Lower lobe of right lung (tissue), 2 donors: ENCODE results near the gene SPAG16. TPM values are rescaled to one million over a fixed set of nuclear protein-coding genes. Genes with fewer than 3 reads are reported as not detected.
A peak's percentile ranks its signal among the peaks of the same experiment; 100 is the strongest.

Experiments used
- ATAC-seq, 2 donors: fragments of 200-7000 bp; cut with Tn5 transposase; one replicate each; pipeline ENCODE4 v1.9.1; 2020 to 2022; ENCODE audit warnings: mild to moderate bottlenecking in 2 of 2, moderate library complexity in 2 of 2
- DNase-seq: peaks from one replicate; pipeline ENCODE4 v3.0.0-alpha.2; 2020
- H3K27ac ChIP-seq: fragments of 200-600 bp; one replicate; pipeline ENCODE4 v1.8.0; 2022
- H3K27me3 ChIP-seq: fragments of 200-600 bp; one replicate; pipeline ENCODE4 v1.8.0; 2022; ENCODE audit warnings: low read depth
- H3K36me3 ChIP-seq: fragments of 200-600 bp; one replicate; pipeline ENCODE4 v1.8.0; 2022; ENCODE audit warnings: mild to moderate bottlenecking
- H3K4me1 ChIP-seq: fragments of 200-600 bp; one replicate; pipeline ENCODE4 v1.8.0; 2022
- H3K4me3 ChIP-seq: fragments of 200-600 bp; one replicate; pipeline ENCODE4 v1.8.0; 2022; ENCODE audit warnings: mild to moderate bottlenecking
- H3K9me3 ChIP-seq: fragments of 200-600 bp; one replicate; pipeline ENCODE4 v1.8.0; 2022
- CTCF ChIP-seq: fragments of 200-600 bp; IDR thresholded peaks from one replicate; pipeline ENCODE4 v1.8.0; 2022; ENCODE audit warnings: antibody characterized with exemption, mild to moderate bottlenecking
- intact Hi-C: fragments of 100-400 bp; cut with DNase I; formaldehyde crosslinking; loops from one replicate; pipeline ENCODE4 v1.11.0; 2022
- total RNA-seq: library from RNA; stranded (reverse); fragmentation: NEBNext Ultra II Directional; extraction: Animal tissue kit (Norgen Biotek cat#: 25700); gene quantifications from one replicate; pipeline ENCODE4 v1.2.1, GENCODE V29; 2021
- donor health status: DM: no; HTN: yes; CAD: no; lungs with severe emphysema.

The SPAG16 gene
- total RNA-seq, 1 donor from 2014 or later: 16.7 TPM

- intact Hi-C loops: no loop called here
- no peak for TF ChIP-seq CTCF
- DNase-seq (no peak), ATAC-seq (no peak)
- Histone ChIP-seq H3K36me3 (no peaks in the 10 kb centered on the region), H3K4me1 (no peaks in the 10 kb centered on the region), H3K27ac (no peak overlapping the region), H3K4me3 (no peak overlapping the region), H3K27me3 (no peaks in the 10 kb centered on the region), H3K9me3 (no peaks in the 10 kb centered on the region)
Measured at GRCh38 chr2:213247566-213247965, 36.7 kb upstream of the SPAG16 start.

GRCh38 chr2:213248637-213249036 is 35.6 kb upstream of the SPAG16 start:
- no peak for DNase-seq
- intact Hi-C loops: no loop called here
- H3K4me3 ChIP-seq: no peak overlapping the region
- no peaks in the 10 kb centered on the region for H3K36me3 ChIP-seq
- no peaks in the 10 kb centered on the region for H3K9me3 ChIP-seq
- peak; percentile 42 to 46 for ATAC-seq
- no peaks in the 10 kb centered on the region for H3K4me1 ChIP-seq
- no peaks in the 10 kb centered on the region for H3K27me3 ChIP-seq
- TF ChIP-seq CTCF: no peak
- no peak overlapping the region for H3K27ac ChIP-seq

GRCh38 chr2:213249502-213249901 is 34.8 kb upstream of the SPAG16 start:
- DNase-seq: no peak
- no peak overlapping the region for H3K27ac ChIP-seq
- ATAC-seq: no peak
- intact Hi-C loops: no loop called here
- H3K36me3 ChIP-seq: no peaks in the 10 kb centered on the region
- H3K4me3 ChIP-seq: no peak overlapping the region
- H3K27me3 ChIP-seq: no peaks in the 10 kb centered on the region
- H3K9me3 ChIP-seq: no peaks in the 10 kb centered on the region
- no peaks in the 10 kb centered on the region for H3K4me1 ChIP-seq
- no peak for TF ChIP-seq CTCF

- intact Hi-C loops: no loop called here
- Histone ChIP-seq H3K9me3 (no peaks in the 10 kb centered on the region), H3K27me3 (no peaks in the 10 kb centered on the region), H3K36me3 (no peaks in the 10 kb centered on the region), H3K4me3 (no peak overlapping the region), H3K4me1 (no peaks in the 10 kb centered on the region), H3K27ac (no peak overlapping the region)
- no peak for DNase-seq
- peak; percentile 72 for TF ChIP-seq CTCF
- ATAC-seq: peak; percentile 62 to 72
Measured at GRCh38 chr2:213251618-213252017, 32.6 kb upstream of the SPAG16 start.

- Histone ChIP-seq H3K4me3 (no peak overlapping the region), H3K27ac (no peak overlapping the region), H3K36me3 (no peaks in the 10 kb centered on the region), H3K27me3 (no peaks in the 10 kb centered on the region), H3K9me3 (no peaks in the 10 kb centered on the region), H3K4me1 (no peaks in the 10 kb centered on the region)
- TF ChIP-seq CTCF: no peak
- intact Hi-C loops: no loop called here
- no peak for DNase-seq
- ATAC-seq: no peak
Measured at GRCh38 chr2:213252206-213252605, 32.1 kb upstream of the SPAG16 start.

DNA sequence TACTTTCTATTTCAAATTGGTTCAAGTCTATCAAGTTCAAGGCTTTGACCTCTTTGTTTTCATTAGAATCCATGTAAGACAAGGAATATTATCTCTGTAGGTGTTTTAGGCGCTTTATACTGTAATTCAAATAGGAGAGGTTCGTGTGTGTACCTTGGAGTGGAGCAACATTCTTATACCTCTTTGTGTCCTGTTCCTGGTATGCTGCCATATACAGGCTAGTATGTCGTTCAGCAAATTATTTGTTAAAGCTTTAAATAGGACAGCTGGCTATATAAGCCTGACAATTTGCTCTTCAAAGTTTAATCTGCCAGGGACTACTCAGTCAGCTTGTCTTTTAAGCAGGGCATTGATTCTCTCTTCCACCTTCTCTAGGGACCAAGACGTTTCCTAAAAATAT is 31.1 kb upstream of the SPAG16 start:
- DNase-seq: no peak
- no peak for TF ChIP-seq CTCF
- H3K27ac ChIP-seq: no peak overlapping the region
- ATAC-seq: no peak
- no peaks in the 10 kb centered on the region for H3K9me3 ChIP-seq
- H3K4me1 ChIP-seq: no peaks in the 10 kb centered on the region
- H3K27me3 ChIP-seq: no peaks in the 10 kb centered on the region
- intact Hi-C loops: no loop called here
- no peak overlapping the region for H3K4me3 ChIP-seq
- H3K36me3 ChIP-seq: no peaks in the 10 kb centered on the region
